Measurements from ENCODE around the gene BRCA1.
"Not testable (repeated sequence)": the region's sequence is repeated elsewhere in the genome, so short reads cannot be mapped to it uniquely, and the experiment has no call there.

BRCA1 gene

GRCh38 chr17:43125133-43125966 is at the start of gene BRCA1:
Gene BRCA1 (minus strand): TSS chr17:43125364. CDS start chr17:43124096, 1,268 bp downstream.
- H3K36me3 Mint-ChIP-seq, result no peaks in the 10 kb centered on the region
- no peaks in the 10 kb centered on the region for H3K9me3 Mint-ChIP-seq
- no peaks in the 10 kb centered on the region for H3K27me3 Mint-ChIP-seq
- H3K27ac Mint-ChIP-seq, result peak within 1 kb of the TSS; percentile 95
- H3K4me1 Mint-ChIP-seq, result peaks cover 25% of the 10 kb centered on the region
- peak within 1 kb of the TSS; percentile 95 for H3K4me3 Mint-ChIP-seq

- Mint-ChIP-seq H3K9me3 (no peaks in the 10 kb centered on the region), H3K36me3 (peaks cover 3% of the 10 kb centered on the region), H3K4me3 (no peak overlapping the region), H3K27me3 (no peaks in the 10 kb centered on the region), H3K27ac (no peak overlapping the region), H3K4me1 (peaks cover 41% of the 10 kb centered on the region)
These were observed 46.7 kb upstream of the BRCA1 start for GRCh38 chr17:43171586-43172487.

DNA sequence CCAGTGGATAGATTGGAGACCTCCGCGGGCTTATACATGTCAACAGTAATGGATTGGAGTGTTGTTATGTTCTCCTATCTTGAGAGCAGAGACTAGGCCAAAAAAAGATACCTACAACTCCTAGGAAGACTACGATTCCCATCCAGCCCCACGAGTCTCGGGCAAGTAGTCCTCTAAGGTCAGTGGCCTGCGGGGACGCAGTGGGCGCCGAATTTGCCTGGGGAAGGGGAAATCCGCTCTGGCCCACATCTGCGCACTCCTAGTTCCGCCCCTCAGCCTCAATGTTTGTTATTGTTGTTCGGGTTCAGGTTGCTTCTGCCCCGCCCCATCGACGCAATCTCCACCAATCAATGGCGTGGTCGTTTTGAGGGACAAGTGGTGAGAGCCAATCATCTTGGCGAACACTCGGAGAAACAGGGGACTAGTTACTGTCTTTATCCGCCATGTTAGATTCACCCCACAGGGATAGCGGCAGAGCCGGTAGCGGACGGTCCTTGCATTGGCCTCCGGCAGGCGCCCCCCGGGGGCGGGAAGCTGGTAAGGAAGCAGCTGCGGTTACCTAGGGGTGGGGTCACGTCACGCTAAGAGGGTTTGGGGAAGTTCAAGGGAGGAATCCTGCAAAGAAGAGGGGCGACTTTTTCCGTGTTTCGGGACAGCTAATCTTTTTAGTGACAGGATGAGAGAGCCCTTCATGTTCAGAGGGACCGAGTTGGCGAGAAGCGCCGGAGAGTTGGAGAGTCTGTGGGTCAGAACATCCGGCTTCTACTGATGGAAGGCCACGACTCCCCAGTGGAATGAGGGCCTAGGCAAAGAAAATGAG is 45.8 kb upstream of the BRCA1 start, which contains the start of gene NBR1:
Gene NBR1 (plus strand): TSS at position 449 of the 820 bp plus-strand sequence. CDS start 4,586 bp downstream, outside the sequence.
- Mint-ChIP-seq H3K9me3 (no peaks in the 10 kb centered on the region), H3K27ac (no peak within 1 kb of the TSS), H3K36me3 (peaks cover 2% of the 10 kb centered on the region), H3K4me3 (no peak within 1 kb of the TSS), H3K4me1 (peaks cover 34% of the 10 kb centered on the region), H3K27me3 (no peaks in the 10 kb centered on the region)

- H3K4me1 Mint-ChIP-seq, result peaks cover 29% of the 10 kb centered on the region
- no peak overlapping the region for H3K4me3 Mint-ChIP-seq
- no peaks in the 10 kb centered on the region for H3K27me3 Mint-ChIP-seq
- no peak overlapping the region for H3K27ac Mint-ChIP-seq
- H3K9me3 Mint-ChIP-seq, result no peaks in the 10 kb centered on the region
- peaks cover 2% of the 10 kb centered on the region for H3K36me3 Mint-ChIP-seq
These were observed 45.1 kb upstream of the BRCA1 start for GRCh38 chr17:43170140-43170765.

DNA sequence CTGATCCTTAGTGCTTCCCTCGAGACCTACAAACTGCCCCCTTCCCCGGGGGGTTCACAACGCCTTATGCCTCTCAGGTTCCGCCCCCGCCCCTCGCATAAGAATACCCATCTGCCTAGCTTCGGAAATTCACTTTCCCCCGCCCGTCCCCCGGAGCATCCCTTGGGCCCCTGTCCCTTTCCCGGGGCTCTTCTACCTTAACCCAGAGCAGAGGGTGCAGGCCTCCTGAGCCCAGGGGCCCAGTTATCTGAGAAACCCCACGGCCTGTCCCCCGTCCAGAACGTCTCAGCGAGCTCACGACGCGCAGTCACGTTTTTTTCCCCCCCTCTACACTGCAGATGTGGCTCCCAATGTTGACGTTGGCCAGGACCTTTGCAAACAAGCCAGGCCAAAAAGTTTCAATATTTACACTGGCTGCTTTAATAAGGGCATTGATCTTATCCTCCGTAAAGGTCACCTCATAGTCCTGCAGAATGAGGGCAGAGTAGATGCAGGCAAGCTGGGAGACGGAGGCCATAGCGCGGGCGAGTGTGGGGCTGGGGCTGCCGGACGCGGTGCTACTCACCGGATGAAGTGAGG is 44.5 kb upstream of the BRCA1 start:
- Mint-ChIP-seq H3K27ac (no peak overlapping the region), H3K4me3 (no peak overlapping the region), H3K9me3 (no peaks in the 10 kb centered on the region), H3K27me3 (no peaks in the 10 kb centered on the region), H3K36me3 (peaks cover 2% of the 10 kb centered on the region), H3K4me1 (peaks cover 25% of the 10 kb centered on the region)

DNA sequence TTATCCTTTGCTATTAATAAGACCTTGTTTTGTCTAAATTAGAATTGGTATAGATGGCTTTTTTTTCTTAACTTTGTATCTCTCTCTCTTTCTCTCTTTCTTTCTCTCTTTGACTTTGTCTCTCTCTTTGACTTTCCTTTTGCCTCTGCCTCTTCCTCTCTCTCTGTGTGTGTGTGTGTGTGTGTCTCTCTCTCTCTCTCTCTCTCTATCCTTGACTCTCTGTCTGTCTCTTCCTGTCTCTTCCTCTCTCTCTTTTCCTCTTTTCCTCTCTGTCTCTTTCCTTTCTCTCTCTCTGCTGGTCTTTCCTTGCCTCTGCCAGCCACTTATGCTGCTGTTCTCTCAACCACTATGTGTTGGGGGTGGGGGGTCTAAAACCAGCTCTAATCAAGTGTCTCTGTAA is 40.8 kb upstream of the BRCA1 start:
- not testable (repeated sequence) for H3K27me3 Mint-ChIP-seq, H3K9me3 Mint-ChIP-seq, H3K4me3 Mint-ChIP-seq, H3K4me1 Mint-ChIP-seq, H3K36me3 Mint-ChIP-seq
- H3K27ac Mint-ChIP-seq, result peak overlapping the region; percentile 19

DNA sequence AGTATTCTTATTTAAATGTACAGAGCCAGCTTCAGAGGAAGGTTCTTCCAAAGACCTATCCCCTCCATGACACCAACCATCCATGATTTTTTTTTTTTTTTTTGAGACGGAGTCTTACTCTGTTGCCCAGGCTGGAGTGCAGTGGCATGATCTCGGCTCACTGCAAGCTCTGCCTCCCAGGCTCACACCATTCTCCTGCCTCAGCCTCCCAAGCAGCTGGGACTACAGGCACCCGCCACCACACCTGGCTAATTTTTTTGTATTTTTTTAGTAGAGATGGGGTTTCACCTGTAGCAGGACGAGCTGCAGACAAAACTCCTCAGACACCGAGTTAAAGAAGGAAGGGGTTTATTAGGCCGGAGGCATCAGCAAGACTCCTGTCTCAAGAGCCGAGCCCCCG is 34.8 kb upstream of the BRCA1 start:
- not testable (repeated sequence) for H3K36me3 Mint-ChIP-seq, H3K27me3 Mint-ChIP-seq, H3K27ac Mint-ChIP-seq, H3K9me3 Mint-ChIP-seq, H3K4me3 Mint-ChIP-seq, H3K4me1 Mint-ChIP-seq

- H3K4me3 Mint-ChIP-seq, H3K4me1 Mint-ChIP-seq, H3K27ac Mint-ChIP-seq, H3K9me3 Mint-ChIP-seq, H3K27me3 Mint-ChIP-seq, H3K36me3 Mint-ChIP-seq: not testable (repeated sequence)
These were observed 34.1 kb upstream of the BRCA1 start for GRCh38 chr17:43159232-43159631.

GRCh38 chr17:43155666-43156065 is 30.5 kb upstream of the BRCA1 start:
- Mint-ChIP-seq H3K27me3 (no peaks in the 10 kb centered on the region), H3K4me3 (no peak overlapping the region), H3K4me1 (no peaks in the 10 kb centered on the region), H3K27ac (no peak overlapping the region), H3K9me3 (no peaks in the 10 kb centered on the region), H3K36me3 (peaks cover 12% of the 10 kb centered on the region)

DNA sequence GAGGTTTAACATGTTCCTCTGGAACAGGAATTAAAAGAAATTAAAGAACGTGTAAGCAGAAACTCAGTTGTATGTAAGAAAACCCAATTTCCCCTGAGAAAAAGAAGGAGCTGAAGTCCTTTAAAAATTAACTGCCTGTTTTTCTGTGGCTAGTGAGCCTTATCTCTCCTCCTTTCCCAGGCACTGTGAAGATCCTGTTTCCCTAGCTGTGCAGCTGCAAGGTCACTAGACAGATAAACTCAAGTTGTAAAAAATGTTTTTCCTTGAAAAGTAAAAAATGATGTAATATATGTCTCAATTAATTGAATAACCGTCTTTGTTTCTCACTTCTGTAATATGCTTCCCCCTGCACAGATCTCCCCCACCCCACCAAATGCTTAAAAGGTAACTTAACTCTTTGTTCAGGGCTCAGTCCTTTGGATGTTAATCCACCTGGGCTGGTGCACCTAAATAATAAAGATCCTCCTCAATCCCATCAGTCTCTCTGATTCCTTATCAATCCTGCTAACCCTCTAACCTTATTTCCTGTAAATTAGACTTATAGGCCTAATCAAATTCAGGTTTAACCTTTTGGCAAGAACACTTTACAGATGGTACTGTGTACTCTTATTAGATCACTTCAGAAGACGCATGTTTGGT is 28.2 kb upstream of the BRCA1 start:
- not testable (repeated sequence) for H3K4me3 Mint-ChIP-seq, H3K4me1 Mint-ChIP-seq, H3K27me3 Mint-ChIP-seq, H3K9me3 Mint-ChIP-seq, H3K27ac Mint-ChIP-seq
- H3K36me3 Mint-ChIP-seq, result peaks cover 12% of the 10 kb centered on the region

GRCh38 chr17:43151880-43152456 is 26.8 kb upstream of the BRCA1 start:
- Mint-ChIP-seq H3K4me3 (no peak overlapping the region), H3K27ac (no peak overlapping the region), H3K4me1 (no peaks in the 10 kb centered on the region), H3K36me3 (peaks cover 12% of the 10 kb centered on the region), H3K27me3 (no peaks in the 10 kb centered on the region), H3K9me3 (no peaks in the 10 kb centered on the region)

GRCh38 chr17:43146649-43147048 is 21.5 kb upstream of the BRCA1 start:
- H3K36me3 Mint-ChIP-seq, result peaks cover 2% of the 10 kb centered on the region
- no peak overlapping the region for H3K27ac Mint-ChIP-seq
- H3K4me1 Mint-ChIP-seq, result no peaks in the 10 kb centered on the region
- no peaks in the 10 kb centered on the region for H3K27me3 Mint-ChIP-seq
- no peaks in the 10 kb centered on the region for H3K9me3 Mint-ChIP-seq
- H3K4me3 Mint-ChIP-seq, result no peak overlapping the region

GRCh38 chr17:43143201-43143600 is 18.0 kb upstream of the BRCA1 start:
- H3K4me1 Mint-ChIP-seq, result no peaks in the 10 kb centered on the region
- no peaks in the 10 kb centered on the region for H3K9me3 Mint-ChIP-seq
- no peaks in the 10 kb centered on the region for H3K27me3 Mint-ChIP-seq
- H3K4me3 Mint-ChIP-seq, result no peak overlapping the region
- peaks cover 2% of the 10 kb centered on the region for H3K36me3 Mint-ChIP-seq
- H3K27ac Mint-ChIP-seq, result no peak overlapping the region

- no peak overlapping the region for H3K27ac Mint-ChIP-seq
- no peaks in the 10 kb centered on the region for H3K27me3 Mint-ChIP-seq
- H3K36me3 Mint-ChIP-seq, result peaks cover 2% of the 10 kb centered on the region
- no peaks in the 10 kb centered on the region for H3K4me1 Mint-ChIP-seq
- H3K4me3 Mint-ChIP-seq, result no peak overlapping the region
- H3K9me3 Mint-ChIP-seq, result no peaks in the 10 kb centered on the region
These were observed 17.0 kb upstream of the BRCA1 start for GRCh38 chr17:43142153-43142552.
